Right renal pelvis (tissue), 4 donors: ENCODE measurements around the gene MYOG. TPM values are rescaled to one million over a fixed set of nuclear protein-coding genes. Genes with fewer than 3 reads are reported as not detected.

Experiments
- DNase-seq, 4 donors: peaks; one replicate each; pipeline ENCODE4 v3.0.0-alpha.2; 2013; ENCODE audit warnings: low read depth in 4 of 4, low spot score in 3 of 4, missing footprints in 1 of 4
- polyA plus RNA-seq, 4 donors: library from polyadenylated mRNA; unstranded; fragments of 120-200 nt; gene quantifications; one replicate each; pipeline ENCODE4 v1.2.1, GENCODE V29; 2013; ENCODE audit not compliant: insufficient read length in 4 of 4

MYOG gene
- under 1 TPM; 0.11 to 0.17 (median 0.15) TPM for polyA plus RNA-seq

DNA sequence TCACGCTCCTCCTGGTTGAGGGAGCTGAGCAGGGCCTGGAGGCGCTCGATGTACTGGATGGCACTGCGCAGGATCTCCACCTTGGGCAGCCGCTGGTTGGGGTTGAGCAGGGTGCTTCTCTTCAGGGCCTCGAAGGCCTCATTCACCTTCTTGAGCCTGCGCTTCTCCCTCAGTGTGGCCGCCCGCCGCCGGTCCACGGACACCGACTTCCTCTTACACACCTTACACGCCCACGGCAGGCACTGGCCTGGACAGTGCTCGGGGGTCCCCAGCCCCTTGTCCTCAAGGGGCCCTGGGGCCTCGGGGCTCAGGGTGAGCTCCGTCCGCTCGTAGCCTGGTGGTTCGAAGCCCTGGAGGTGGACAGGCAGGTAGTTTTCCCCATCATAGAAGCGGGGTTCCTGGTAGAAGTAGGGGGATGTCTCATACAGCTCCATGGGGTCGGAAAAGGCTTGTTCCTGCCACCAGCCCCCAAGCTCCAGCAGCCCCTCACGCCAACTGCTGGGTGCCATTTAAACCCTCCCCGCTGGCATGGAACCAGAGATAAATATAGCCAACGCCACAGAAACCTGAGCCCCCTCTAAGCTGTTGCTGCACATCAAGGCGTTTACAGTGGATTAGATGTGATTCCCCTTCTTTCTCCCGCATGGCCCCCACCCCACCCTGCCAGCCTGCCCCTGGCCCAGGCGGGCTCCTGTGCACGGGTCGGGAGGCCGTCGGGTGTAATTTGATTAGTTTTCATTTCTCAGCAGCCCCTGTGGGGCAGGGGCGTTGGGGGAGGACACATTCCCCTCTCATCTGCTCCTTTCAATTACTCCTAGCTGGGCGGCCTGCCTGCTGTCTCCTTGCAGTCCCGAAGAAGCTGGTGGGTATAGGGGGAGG is at the start of gene MYOG:
TSS of gene MYOG (minus strand) at position 485 of the 879 bp plus-strand sequence. CDS start at position 434, 51 bp downstream.
- no peak for DNase-seq

DNA sequence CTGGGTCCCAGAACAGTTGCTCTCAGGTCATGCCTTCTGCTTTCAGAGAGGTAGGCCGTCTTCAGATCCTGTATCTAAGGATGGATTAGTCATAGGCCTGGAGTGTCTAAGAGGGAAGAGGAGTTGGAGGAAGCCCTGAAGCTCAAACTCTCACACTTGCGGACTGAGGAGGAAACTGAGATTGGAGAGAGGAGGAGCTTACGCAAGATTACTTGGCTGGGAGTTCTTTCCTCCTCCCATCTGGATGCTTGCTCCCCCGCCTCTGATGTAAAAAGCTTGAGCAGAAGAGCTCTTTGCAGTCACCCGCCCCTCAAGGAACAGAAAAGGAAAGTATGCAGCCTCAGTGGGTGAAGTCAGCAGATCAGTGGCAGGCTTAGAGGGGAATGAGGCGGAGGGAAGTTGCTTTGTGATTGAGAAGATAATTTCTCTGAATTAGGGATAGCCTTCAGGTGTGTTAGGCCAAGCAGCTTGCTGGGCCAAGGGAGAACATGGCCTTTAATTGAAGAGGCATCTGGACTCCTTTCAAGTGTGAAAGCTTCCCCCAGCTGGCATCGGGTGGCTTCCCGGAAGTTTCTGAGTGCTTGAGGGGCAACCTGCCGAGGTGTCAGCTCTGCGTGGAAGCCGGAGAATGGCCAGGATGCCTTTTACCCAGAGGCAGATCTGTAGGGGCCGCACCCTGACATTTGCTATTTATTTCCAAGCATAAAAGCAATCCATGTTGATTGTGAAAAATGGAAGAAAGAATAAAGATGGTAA is 48.3 kb upstream of the MYOG start:
- DNase-seq, result no peak

DNA sequence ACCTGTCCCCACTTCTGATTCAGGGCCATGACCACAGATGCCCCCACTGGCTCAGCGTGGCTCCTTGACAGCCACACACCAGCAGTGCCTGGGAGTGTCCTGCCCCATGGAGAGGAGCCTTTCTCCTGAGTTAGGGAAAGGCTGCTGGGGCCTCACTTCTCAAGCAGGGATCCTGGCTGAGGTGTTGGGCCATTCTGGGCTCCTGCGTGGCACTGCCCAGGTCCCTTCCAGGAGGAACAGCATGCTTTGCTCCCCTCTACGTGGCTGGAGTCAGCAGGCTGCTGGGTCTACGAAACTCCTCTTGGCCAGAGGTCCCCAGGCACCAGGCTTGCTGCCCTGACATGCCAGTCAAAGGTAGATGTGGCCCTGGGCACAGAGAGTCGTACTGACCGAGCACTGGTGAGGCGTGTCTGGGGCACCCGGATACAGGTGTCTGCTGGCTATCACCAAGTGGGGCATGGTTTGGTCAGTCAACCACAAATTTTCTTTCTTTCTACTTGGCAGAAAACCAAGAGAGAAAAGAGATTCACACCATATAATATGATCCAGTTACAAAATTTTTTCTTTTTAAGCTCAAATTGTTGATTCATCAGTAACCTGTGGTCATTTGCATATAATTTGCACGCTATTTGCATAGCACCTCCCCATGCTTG is 45.9 kb upstream of the MYOG start:
- DNase-seq, result no peak

DNA sequence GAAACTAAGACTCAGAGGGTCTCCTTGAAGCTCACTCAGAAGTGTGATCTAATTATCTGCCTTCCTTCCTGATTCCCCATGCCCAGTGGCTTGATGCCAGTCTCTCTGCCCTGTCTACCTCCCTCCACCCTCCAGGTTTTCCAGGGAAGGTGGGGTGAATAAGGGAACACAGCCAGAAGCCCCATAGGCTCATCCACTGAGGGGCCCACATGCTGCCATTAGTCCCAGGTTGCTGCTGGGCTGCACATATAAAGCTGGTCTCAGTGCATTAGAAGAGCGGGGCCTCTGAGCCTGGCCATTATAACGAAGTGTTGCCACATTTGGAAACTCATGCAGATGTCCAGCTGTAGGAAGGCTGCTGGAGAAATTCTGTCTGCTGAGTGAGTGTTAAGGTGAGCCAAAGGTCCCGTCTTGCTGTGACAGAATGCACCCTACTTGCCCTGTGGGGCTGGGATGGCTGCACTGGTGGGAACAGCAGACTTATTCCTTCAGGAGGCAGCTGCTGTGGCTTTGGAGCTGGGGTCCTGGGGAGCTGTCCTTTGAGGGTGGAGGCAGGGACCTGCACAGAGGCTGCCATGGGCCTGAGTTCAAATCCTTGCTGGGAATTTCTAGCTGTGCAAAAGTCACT is 44.7 kb upstream of the MYOG start:
- no peak for DNase-seq

DNA sequence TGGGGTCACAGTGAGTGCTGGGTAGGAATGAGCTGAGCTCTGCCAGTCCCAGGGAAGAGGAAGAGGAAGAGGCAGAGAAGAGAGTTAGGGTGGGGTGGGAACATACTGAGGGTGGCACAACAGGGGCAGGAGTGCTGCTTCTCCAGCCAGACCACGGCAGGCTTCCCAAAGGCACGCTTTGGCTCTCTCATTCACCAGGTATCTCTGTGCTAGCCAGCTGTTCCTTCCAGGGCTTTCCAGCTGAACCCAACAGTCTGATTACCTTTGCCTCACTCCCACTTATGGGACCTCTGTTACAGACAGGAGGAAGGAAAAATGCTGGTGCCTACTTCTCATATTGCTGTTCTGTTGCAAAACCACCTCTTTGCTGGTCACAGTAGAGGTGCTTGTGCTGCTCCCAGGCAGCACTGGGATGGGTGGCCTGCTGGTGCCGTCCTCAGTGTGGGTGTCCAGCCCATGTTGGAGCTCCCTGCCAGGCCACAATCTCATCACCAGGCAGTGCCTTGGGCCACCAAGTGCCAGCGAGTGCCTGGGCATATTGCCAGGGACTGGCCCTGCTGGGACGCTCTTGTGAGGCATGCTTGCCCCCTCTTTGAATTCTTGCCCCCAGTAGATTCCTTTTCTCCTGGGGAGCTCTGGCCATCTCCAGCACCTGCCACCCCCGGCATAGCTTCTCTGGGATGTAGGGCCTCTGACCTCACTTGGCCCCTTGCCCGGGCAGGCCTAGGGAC is 43.9 kb upstream of the MYOG start:
- DNase-seq, result no peak

DNA sequence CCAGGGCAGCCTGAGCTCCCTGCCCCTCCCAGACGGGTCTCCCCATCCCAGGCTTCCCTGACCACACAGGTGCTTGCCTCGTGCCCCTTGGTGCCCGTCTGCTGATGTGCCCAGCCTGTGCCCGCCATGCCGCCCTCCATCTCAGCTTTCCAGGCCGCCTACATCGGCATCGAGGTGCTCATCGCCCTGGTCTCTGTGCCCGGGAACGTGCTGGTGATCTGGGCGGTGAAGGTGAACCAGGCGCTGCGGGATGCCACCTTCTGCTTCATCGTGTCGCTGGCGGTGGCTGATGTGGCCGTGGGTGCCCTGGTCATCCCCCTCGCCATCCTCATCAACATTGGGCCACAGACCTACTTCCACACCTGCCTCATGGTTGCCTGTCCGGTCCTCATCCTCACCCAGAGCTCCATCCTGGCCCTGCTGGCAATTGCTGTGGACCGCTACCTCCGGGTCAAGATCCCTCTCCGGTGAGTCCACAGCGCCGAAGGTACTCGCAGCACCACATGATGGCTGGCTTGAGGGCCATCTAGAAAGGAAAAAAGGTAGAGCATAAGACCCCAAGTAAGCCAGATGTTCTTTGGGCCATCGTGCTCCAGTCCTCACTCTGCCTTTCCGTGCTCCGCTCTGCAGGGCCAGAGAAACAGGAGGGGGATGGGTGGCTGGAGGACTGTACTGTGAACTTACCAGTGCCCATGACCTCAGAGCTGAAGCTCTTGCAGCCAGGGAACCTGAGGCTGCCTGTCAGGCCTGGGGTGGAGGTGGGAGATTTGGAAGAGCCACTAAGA is 43.1 kb upstream of the MYOG start:
- no peak for DNase-seq

DNA sequence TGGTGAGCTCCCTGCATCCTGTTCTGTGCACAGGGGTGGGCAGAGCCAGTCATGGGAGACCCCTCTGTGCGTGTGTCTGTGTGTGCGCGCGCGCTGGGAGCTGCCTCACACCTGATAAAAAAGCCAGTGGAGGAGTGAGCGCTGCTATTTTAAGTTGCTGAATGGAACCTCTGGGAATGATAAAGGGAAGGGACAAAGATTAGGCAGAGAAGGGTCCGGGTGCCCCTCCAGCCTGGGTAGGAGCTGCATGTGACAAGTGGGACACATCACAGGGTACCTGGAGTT is 42.6 kb upstream of the MYOG start:
- DNase-seq, result no peak

DNA sequence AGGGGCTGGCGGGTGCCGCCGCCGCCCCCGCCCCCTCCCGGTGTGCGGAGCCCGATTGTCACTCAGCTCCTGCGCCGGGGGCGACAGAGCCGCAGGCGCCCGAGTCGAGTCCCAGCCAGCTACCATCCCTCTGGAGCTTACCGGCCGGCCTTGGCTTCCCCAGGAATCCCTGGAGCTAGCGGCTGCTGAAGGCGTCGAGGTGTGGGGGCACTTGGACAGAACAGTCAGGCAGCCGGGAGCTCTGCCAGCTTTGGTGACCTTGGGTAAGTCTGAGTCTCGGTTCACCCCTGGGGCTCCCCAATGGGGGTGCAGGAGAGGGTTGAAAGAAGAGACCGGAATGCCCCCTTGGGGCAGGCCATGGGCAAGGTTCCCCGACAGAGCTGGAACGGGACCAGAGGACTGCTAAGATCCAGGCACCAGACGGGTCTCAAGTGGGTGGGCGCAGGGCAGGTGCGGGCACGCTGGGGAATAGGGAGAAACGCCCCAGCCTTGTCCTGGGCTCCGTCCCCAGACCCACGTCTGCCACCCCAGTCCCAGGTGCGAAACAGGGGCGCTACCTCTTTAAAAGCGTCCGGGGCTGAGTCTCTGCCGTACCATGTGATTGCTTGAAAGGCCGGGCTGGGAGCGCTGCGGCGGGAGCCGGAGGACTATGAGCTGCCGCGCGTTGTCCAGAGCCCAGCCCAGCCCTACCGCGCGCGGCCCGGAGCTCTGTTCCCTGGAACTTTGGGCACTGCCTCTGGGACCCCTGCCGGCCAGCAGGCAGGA is 42.0 kb upstream of the MYOG start, which contains the start of gene ADORA1:
TSS of gene ADORA1 (plus strand) at position 61 of the 765 bp plus-strand sequence. CDS start 1,116 bp downstream, outside the sequence.
- no peak for DNase-seq

DNA sequence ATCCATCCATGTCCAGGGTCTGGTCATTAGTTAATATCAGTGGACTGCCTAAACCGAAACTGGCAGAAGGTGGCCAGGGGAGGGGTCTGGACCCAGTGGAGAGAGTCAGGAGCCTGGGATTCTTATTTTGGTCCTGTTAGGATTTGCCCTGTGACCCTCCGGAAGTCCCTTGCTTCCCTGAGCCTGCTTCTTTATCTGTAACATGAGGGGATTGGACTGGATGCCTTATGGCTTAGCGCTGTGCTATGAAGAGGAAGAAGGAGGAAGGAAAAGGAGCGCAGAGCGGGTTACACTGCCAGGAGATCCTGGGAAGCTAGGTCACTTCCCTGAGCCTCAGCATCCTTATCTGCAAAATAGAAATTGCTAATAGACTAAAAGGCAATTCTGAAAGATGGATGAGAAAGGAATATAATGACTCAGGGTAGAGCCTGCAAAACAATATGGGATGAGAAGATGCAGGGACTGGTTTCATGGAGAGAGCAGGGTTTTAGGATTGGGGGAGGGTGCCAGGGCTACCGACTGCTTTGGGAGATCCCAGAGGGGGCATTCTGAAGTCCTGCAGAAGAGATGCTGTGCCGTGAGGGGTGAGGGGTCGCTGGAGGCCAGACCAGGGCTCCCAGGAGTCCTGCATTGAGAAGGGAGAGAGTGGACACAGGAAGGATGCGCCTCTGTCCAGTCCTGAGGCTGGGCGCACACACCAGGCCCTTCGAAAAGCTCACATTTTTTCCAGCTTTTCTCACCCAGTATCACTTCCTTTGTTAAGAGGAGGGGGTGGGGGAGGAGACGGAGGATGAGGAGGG is 41.3 kb upstream of the MYOG start:
- no peak for DNase-seq

DNA sequence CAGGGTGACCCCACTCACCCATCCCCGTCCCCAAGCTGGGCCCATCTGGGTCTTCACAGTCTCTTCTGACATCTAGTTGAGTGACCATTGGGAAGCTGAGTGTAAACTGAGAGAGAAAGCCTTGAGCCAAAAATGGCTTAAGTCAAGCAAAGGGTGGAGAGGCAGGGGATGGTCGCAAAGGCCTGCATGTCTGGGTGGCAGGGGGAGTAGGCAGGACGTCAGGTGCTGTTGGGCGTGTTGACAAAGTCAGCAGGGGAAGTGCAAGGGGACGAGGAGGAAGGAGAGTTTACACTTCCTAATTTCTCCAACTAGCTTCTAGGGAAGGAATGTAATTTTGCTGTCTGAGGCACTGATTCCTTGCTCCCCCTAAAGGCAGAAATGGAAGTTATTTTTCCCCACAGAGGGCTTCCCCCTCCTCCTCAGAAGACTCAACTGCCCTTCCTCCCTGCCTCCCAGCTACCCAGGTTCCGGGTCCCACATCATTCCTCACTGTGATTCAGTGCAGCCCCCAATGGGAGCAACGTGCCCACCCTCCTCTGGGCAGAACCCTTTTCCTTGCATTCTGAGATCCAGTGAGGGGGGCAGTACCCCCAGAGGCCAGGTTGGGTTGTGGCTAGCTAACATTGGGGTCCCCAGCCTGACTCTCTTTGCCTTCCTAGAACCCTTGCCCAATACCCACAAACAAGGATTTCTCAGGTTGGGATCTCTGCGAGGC is 40.5 kb upstream of the MYOG start:
- no peak for DNase-seq

DNA sequence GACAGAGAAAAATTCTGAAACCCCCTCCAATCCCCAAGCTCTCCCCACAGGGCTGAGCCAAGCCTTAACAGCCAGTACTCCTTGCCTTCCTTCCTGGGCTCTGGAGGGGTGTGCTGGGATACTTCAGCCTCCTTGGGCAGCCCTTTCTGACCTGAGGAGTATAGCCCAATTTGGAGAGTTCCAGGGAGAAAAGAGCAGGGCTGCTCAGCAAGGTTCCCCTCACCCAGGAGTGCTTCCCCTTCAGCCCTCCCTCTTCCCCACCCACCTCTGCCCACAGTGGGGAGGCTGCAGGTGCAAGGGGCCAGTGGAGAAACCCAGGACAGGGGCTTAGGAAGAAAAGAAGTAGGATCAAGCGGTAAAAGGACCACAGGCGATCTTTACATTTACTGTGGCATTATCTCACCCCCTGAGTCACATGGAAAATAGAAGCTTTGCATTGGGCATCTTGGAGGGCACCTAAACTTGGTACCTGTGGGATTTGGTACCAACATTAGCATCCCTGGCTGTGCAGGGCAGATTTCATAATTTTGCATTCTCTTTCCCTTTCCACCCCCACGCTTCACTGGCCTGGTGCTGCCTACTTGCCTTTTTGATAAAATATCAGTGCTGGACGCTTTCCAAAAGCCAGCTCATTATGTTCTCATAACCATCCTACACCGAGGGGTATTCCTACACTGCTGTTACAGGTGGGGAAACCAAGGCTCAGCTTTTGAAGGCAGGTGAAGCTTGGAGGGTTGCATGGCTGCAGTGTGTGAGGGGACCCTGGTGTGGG is 38.9 kb upstream of the MYOG start:
- DNase-seq, result no peak

DNA sequence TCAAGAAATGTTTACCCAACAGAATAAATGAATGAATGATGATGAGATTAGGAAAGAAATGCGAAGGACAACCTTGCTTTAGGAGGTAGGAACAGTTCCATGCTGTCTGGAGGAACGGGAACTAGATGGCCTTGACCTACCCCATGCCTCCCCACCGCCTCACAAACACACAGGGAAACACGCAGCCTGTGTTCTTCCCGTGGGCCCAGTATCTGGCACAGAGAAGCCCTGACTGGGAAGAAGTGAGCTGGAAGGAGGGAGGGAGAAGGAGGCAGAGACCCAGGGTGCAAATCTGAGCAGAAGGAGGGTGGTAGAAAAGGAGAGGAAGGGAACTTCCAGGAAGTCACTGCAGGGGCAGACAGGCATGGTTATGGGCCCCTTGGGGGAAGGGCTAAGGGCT is 38.2 kb upstream of the MYOG start:
- DNase-seq, result no peak

DNA sequence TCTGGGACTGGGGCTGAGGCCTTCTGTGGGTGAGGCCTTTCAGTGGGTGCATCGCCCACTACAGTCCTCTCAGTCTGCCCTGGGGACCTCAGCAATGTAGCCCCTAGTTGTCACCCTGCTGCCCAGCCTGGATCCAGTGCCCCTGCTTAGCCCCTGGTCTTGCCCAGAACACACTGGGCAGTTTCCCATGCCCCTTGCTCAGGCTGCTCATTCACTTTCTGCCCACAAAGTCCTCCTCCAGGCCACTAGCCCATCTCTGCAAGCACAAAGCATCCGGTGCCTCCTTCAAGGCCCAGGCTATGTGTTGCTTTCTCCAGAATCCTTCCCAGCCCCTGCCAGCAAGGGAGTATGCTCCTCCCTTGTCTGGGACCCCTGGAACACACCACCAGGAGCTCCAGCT is 36.3 kb upstream of the MYOG start:
- DNase-seq, result no peak

DNA sequence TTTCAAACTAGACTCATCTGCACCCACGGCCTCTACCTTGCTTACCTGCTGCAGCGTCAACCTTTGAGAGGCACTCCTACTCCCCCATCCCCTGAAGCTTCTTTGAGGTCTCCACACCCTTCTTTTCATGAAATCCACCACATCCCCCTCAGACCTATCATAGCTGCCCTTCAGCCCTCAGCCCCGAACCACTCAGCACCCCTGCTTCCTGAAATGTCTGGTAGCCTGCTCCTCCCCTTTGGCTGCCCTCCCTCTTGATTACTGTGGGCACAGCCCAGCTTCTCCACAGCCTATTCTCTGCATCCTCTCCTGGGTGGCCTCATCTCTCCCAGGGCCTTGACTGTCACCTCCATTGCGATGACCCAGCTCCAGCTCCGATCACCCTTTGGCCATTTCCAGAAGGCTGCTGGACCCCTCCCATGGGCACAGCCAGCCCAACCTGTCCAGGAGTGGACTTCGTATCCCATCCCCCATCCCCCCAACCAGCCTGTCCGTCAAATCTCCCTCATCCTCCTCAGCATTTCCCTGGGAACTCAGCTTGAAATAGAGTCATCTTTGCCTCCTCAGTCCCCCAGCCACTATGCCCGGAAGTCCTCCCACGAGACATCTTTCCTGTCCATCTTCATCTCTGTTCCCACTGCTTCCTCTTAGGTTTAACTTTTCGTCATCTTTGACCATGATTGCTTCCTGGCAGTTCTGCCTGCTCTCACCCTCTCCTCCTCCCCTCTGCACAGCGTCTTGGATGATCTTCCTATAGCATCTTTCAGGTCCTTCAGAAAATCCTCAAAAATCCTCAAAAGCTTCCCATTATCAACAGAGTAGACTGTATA is 35.6 kb upstream of the MYOG start:
- DNase-seq, result no peak

DNA sequence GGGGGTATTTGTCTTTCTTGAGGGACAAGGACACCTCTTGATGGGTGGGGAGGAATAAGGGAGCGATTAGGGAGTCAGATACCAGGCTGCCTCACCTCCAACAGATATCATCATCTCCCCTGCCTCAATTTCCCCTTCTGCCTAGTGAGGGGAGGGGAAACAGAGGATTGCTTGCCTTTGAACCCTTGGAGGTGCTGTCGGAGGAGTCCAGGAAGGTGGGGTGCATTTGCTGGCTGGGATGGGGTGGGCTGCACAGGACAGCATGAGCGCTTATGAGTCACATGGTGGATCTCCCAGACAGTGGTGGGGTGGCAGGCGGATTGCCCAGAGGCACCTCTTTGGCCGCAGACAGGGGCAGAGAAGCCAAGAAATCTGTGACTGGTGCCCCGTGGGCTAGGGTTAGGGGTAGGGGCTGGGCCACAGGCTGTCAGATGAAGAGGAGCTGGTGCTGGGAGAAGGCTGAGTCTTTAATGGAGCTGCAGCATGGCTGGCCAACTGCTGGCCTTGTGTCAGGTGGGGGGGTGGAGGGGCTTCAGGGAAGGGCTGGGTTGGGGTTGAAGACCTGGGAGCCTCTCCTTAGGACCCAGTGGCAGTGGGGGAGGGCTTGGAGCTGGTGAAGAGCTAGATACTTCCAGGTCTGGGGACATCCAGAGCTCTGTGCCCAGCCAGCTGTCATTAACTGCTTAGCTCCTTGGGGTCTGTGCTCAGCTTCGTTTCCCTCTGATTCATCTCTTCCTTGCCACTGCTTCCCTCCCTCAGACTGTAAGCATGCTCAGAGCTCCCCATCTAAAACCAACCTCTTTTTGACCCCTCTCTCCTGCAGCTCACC is 34.7 kb upstream of the MYOG start:
- no peak for DNase-seq
